Muscle of arm (tissue), 14 donors: ENCODE results near the gene TCIRG1. TPM values are rescaled to one million over a fixed set of nuclear protein-coding genes. Genes with fewer than 3 reads are reported as not detected.
"Not testable (repeated sequence)": the region's sequence is repeated elsewhere in the genome, so short reads cannot be mapped to it uniquely, and the experiment has no call there.

Experiments used
- DNase-seq: peaks from one replicate; pipeline ENCODE4 v3.0.0-alpha.2; 2013
- long read RNA-seq, 11 donors: transcript quantifications; one replicate each; lab custom pipeline, GENCODE V29; 2026
- polyA plus RNA-seq, 12 donors: library from polyadenylated mRNA; unstranded; fragments of 120-200 nt; gene quantifications; one replicate each; pipeline ENCODE4 v1.2.1, GENCODE V29; 2013; ENCODE audit not compliant: insufficient read length in 12 of 12

The TCIRG1 gene, protein sequence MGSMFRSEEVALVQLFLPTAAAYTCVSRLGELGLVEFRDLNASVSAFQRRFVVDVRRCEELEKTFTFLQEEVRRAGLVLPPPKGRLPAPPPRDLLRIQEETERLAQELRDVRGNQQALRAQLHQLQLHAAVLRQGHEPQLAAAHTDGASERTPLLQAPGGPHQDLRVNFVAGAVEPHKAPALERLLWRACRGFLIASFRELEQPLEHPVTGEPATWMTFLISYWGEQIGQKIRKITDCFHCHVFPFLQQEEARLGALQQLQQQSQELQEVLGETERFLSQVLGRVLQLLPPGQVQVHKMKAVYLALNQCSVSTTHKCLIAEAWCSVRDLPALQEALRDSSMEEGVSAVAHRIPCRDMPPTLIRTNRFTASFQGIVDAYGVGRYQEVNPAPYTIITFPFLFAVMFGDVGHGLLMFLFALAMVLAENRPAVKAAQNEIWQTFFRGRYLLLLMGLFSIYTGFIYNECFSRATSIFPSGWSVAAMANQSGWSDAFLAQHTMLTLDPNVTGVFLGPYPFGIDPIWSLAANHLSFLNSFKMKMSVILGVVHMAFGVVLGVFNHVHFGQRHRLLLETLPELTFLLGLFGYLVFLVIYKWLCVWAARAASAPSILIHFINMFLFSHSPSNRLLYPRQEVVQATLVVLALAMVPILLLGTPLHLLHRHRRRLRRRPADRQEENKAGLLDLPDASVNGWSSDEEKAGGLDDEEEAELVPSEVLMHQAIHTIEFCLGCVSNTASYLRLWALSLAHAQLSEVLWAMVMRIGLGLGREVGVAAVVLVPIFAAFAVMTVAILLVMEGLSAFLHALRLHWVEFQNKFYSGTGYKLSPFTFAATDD
- 10 to 100 TPM in 11 of 12 donors, not detected in 1; 15.3 to 47.2 (median 24.0) TPM for polyA plus RNA-seq
- long read RNA-seq, donor 1, partial matches to known transcripts = 20 of 27 reads
- long read RNA-seq, donor 1, other reads (novel, unspliced or antisense) = 6 of 27 reads
- long read RNA-seq, donor 2, partial matches to known transcripts = 0 of 2 reads
- long read RNA-seq, donor 2, other reads (novel, unspliced or antisense) = 0 of 2 reads
- long read RNA-seq, donor 3, partial matches to known transcripts = 0 of 1 reads
- long read RNA-seq, donor 3, other reads (novel, unspliced or antisense) = 0 of 1 reads
- long read RNA-seq, donor 4 = 0 reads
- long read RNA-seq, donor 5 = 0 reads
- long read RNA-seq, donor 6 = 0 reads
- long read RNA-seq, donor 7, partial matches to known transcripts = 0 of 5 reads
- long read RNA-seq, donor 7, other reads (novel, unspliced or antisense) = 0 of 5 reads
- long read RNA-seq, donor 8, partial matches to known transcripts = 0 of 3 reads
- long read RNA-seq, donor 8, other reads (novel, unspliced or antisense) = 0 of 3 reads
- long read RNA-seq, donor 9, partial matches to known transcripts = 0 of 1 reads
- long read RNA-seq, donor 9, other reads (novel, unspliced or antisense) = 0 of 1 reads
- long read RNA-seq, donor 10, partial matches to known transcripts = 0 of 1 reads
- long read RNA-seq, donor 10, other reads (novel, unspliced or antisense) = 0 of 1 reads
- long read RNA-seq, donor 11, partial matches to known transcripts = 0 of 2 reads
- long read RNA-seq, donor 11, other reads (novel, unspliced or antisense) = 0 of 2 reads

DNA sequence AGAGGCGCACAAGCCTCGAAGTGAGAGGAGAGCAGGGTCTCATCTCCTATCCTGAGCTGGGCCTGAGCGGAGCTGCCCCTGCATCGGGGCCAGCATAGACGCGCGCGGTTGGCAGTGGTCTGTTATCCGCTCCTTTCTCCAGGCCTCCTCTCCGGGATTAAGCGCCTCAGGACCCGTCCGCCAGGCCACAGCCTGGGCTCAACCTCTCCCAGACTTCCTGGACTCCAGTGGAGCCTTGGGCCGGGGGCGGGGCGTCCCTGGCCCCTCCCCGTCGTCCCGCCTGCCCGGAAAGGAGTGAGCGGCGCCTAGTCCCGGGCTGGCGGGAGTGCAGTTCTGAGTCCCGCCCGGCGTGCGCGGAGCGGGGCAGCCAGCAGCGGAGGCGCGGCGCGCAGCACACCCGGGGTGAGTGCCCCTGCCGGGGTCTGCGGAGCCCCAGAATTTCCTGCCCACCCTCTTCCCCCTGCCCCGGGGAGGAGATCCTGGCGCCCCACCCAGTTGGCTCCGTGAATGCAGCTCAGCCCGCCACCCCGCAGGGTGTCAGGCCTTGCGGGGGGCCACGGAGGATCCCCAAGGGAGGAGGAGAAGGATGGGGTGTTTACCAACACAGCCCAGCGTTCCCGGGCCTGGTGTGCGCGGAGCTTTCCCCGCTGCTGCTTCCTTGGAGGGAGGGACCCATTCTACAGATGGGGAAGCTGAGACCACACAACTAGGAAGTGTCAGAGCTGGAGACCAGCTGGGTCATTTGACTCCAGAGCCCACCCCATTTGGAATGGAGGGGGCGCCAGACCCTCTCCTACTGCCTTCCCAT lies at the start of gene TCIRG1:
Gene TCIRG1 (plus strand): TSS at position 308 of the 808 bp plus-strand sequence. CDS start 2,247 bp downstream, outside the sequence.
- peak; percentile 85 for DNase-seq

DNA sequence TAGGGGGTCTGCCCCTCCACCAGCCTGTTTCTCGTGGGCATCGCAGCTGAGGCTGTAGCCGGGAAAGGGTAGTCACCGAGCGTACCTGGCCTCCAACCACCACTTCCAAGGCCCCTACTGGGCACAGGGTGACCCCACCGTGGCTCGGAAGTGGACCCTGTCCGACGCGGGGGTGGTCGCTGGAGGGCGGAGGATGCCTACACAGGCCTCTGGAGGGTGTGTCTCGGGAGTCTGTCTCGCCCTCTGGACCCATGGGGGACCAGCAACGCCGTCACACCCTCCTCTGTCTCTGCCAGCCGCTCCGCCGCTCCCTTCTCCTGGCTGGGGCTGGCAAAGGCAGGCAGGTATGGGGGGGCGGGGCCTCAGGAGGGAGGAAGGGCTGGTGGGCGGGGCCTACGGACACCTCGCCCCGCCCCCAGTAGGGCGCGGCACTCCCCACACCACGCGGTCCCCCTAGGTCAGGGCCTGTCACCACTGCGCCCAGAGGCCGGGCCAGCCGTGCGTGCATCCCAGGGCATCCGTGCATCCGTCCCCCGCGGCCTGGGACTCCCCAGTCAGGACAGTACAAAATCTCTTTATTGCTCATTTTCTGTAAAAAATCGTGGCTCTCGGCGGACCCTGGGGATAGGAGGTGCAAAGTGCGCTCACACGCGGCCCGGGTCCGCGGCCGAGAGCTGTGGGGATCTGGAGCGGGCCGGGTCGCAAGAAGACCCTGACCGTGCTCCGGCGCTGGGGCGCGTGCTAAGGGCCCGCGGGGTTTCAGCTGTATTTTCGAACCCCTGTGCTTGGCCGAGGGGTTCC lies 48.1 kb upstream of the TCIRG1 start:
- not testable (repeated sequence) for DNase-seq

DNA sequence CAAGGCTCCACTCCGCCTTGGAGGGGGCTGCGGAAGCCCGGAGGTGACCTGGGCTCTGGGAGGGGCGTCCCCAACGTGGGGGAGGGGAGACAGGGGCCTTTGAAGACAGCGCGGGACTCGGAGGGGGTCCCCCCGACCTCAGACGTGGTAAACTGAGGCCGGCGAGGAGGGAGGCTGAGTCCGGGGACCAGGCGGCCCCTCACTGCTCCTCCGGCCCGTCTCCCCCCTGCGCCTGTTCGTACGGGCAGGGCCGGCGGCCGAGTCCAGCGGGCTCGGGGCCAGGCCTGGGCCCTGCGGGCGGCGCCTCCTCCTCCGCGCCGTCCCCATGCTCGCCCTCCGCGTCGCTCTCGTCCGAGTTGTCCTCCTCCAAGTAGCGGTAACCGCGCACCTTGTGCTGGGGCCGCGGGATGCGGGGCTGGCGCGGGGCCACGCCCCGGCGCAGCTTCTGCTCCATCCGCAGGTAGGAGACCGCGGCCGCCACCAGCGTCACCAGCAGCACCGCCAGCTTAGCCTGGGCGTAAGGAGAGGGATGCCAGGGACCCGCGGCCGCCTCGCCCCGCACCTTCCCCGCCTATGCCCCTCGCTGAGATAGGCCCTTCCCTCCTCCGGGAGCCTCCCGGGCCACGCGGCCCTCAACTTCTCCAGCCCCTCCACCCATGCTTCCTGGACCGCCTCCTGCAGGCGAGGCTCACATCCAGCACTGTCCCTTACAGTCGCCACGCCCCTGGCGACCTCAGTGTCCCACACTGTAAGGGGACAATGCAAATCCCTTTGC lies 47.3 kb upstream of the TCIRG1 start:
- not testable (repeated sequence) for DNase-seq

DNA sequence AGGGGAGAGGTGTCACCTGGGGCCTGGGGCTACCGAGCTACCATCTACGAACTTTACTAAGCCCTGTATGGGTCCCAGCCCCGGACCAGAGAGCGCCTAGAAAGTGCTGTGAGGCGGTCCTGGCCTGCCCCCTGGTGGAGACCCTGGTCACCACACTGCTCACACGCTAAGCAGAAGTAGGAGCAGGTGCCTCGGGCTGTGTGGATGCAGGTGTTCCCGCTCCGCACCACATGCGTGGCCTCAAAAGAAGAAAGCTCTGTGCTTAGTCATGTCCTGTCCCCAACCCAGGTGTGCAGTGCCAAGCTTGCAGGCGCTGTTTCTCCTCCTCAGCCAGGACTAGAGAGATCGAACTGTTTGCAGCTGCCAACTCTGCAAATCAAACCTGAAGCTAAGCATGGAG lies 45.0 kb upstream of the TCIRG1 start:
- DNase-seq = not testable (repeated sequence)

DNA sequence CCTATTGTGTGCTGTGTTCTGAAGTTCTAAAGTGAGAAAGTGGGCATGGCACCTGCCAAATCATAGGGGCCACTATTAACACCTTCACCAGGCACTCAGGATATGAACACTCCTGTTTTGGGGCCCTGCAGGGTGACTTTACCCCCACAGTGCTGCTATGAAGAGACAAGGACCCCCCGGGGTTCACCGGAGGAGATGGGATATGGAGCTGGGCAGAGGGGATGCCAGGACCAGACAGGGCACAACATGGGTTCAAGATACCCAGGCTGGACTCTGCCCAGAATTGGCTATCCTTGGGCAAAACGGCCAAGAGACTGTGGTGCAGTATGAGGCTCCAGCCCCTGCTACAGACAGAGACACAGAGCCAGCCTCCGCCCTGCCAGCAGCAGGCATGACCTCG lies 44.4 kb upstream of the TCIRG1 start:
- not testable (repeated sequence) for DNase-seq

DNA sequence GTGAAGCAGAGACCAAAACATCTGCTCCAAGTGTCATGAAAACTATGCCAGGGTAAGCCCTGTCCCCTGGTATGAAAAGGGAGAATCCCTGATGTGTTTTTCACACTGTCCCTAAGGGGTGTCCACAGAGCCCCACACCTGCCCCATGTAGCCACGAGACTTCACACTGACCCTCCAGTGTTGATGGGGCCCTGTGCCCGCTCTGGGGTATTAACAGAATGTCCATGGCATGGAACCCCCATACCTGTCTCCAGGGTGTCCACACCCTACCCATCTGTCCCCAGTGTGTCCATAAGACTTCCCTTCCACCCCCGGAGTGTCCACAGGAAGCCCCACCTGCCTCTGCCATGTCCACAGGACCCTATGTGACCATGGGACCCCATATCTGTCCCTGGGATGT lies 43.7 kb upstream of the TCIRG1 start:
- not testable (repeated sequence) for DNase-seq

DNA sequence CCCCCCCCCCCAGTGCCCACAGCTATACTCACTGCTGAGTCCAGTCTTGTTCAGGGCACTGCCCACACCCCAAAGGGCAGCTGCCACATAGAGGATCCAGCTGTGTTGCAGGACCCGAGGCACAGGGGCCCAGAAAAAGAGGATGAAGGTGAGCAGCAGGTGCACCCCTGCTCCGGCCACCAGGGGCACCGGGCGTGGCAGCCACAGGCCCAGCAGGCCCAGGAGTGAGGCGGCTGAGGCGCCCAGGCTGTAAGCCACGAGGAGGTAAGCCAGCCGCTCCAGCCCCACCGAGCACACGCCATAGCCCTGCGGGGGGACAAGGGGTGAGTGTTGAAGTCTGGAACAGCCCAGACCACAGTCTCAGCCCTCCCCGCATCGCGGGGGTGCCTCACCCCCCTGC lies 43.2 kb upstream of the TCIRG1 start:
- DNase-seq = not testable (repeated sequence)

DNA sequence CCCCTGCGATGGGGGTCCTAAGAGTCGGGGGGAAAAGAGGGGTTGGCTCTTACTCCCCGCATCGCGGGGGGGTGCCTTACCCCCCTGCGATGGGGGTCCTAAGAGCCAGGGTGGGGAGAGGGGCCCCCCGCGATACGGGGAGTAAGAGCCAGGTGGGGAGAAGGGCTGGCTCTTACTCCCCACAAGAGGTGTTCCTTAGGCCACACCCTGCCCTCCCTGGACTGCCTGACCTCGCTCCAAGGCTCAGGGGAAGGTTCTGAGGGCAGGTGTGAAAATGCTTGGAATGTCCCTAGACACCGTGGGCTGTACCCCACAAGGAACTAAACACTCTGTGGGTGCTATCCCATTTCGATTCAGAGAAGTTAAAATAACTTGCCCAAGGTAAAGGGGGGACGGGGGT lies 42.8 kb upstream of the TCIRG1 start:
- no peak for DNase-seq

DNA sequence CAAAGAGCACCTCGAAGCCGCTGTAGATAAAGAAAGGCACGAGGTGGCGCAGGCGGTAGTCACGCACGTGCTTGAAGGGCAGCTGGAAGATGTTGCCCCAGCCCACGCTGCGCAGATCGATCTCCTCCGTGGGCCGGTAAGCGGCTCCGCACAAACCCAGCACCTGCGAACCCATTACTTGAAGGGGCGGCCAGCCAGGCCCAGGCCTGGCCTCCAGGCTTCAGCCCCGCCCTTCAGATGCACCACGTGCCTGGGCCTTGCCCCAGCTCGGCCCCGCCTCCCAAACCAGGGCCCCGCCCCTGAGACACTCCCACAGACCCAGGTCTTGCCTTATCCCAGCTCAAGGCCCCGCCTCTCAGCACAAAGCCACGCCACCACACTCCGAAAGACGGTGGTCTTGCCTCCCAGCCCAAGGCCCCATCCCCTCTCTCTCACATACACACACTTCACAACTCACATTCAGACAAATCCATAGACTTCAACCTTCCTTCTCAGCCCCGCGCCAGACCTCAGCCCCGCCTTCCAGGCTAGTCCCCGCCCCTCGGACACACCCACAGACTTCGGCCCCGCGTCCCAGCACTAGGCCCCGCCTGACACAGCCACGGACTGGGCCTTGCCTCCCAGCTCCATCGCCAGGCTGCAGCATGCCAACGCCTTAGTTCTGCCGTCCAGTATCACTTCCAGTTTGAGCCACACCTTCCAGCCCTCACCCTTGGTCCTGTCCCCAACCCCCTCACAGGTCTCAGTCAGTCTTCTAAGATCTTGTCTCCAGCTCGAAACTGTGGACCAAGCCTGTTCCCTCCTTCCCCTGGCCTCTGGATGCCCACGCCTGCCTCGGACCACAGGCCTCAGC lies 42.0 kb upstream of the TCIRG1 start:
- DNase-seq = no peak

DNA sequence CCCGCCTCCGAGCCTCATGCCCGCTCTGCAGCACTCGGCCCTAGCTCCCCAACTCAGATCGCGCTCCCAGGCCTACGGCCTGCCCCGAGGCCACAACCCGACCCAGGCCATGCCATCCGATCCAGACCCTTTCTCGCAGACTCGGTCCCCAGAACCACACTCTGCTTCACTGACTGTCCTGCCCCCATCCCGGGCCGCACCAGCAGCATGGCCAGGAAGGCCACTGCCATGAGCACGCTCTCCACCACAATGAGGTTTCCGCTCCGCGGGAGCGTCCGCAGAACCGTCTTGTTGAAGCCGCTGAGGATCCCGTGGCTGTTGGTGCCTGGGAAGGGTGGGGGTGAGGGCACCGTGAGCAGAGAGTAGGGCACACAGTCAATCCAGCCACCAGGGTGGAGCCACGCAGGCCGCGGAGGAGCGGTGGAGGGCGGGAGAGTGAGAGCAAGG lies 41.3 kb upstream of the TCIRG1 start:
- DNase-seq = no peak

DNA sequence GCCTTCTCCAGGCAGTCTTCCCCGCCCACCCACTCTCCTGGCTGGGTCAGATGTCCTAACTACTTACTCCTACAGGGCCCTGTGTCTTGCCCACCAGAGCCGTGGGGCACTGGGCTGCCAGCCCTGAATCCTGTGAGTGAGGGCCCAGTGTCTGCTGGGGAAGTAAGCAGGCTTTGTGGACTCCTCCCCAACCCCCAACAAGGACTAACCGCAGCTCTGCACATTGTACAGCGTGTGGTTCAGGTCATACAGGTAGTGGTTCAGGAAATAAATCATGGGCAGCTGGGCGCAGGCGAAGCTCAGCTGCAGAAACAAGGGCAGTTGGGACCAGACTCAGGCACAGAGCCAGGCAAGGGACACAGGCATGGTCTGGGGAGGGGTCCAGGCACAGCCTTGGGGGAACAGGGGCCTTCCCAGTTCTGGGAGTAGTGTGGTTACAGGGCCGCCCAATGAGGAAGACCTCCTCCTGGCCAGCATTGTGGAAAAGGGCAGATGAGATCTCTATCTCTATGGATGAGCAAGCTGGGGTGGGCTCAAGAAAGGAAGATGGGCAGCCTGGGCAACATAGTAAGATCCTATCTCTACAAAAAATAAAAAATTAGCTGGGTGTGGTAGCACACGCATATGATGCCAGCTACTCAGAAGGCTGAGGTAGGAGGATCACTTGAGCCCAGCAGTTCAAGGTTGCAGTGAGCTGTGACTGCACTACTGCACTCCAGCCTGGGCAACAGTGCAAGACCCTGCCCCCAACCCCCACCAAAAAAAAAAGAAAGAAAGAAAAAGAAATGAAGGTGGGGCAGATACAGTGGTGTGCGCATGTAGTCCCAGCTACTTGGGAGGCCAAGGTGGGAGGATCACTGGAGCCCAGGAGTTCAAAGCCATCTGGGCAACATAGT lies 40.4 kb upstream of the TCIRG1 start:
- DNase-seq = no peak

DNA sequence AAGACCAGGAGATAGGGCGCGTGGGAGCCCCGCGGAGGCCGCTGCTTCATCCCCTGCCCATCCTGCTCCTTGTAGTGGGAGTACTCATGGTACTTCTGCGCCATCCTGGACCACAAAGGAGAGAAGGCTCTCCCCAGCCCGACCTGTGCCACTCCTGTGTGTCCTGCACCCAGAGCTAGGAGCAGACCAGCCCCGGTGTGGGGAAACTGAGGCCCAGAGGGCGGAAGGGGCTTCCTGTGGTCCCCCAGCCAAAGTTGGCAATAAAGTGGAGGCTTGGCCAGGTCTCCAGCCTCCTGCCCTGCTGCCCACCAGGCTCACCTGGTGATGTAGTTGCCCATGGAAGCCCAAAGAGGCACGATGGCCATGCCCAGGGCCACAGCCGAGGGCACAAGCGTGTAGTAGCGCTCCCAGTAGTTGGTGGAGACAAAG lies 39.6 kb upstream of the TCIRG1 start:
- DNase-seq = no peak

DNA sequence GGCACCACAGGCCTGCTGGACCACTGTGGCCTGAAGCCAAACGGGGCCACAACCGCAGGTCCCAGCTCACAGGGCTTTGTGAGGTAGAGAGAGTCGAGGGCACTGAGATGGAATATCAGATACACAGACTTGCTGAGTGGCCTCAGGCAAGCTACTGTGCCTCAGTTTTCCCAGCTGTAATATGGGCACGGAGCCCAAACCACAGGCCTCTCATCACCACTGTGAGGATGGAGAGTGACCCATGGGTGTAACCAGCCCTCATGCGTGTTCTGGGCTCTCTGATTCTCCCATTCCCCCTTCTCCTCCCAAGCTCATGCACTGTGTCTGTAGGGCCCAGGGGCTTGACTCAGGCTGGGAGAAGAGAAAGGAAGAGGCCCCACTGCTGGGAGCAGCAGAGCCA lies 39.1 kb upstream of the TCIRG1 start:
- no peak for DNase-seq

DNA sequence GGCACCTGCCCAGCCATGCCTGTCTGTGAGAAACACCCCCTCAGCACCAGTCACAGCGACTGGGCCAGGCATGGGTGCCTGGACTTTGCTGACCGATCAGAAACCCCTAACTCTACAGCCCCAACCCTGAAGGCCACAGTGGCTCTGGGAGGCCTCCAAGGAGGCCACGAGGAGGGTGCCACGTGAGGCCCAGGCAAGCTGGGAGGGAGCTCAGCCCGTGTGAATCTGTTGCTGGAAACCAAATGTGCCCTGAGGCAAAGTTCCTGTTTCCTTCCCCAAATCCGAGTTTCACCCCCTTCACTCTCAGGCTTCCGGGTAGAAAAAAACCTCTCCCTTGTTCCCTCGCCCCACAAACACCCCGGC lies 36.3 kb upstream of the TCIRG1 start:
- no peak for DNase-seq

DNA sequence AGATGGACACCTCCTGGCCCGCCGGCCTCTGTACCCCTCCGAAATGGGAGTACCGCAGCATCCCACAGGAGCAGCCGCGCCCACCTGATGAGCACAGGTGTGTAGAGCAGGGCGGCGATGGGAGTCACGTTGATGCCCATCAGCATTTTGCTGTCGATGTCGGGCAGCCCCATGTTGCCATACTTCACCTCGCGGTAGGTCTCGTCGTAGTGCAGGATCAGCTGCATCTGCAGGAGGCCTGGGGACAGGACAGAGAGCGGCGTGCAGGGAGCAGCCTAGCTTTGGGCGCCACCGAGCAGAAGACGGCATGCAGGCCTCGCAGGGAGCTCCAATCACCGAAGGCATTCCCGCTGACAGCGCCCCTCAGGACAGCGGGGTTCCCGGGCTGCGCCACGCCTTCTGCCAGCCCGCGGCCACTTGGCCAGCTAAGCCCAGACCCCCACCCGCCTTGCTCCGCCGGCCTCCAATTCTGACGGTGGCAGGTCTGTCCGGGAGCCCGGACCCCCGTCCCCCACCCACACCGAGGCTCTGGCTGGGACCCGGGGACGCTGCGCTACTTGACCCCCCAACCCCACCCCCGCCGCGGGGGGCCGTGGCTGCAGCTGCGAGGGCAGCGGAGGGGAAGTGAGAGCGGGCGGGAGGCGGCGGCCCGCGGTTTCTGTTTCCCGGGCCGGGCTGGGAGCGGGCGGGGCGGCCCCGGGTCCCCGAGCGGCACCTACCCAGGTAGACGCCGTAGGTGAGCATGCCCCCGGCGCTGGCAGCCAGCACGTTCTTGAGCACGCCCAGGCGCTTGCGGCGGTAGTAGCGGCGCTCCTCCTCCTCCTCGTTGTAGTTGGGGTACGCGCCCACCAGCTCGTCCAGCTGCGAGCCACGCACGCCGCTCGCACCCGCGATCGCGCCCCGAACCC lies 35.6 kb upstream of the TCIRG1 start:
- DNase-seq = no peak
